HepG2 (cell line): ENCODE measurements around the gene TSHZ1. TPM values are rescaled to one million over a fixed set of nuclear protein-coding genes. Genes with fewer than 3 reads are reported as not detected.

Source experiments
- ATAC-seq: fragments of 200-7000 bp; cut with Tn5 transposase; 3 replicates; pipeline ENCODE4 v1.9.1; 2020; ENCODE audit warnings: mild to moderate bottlenecking, moderate library complexity
- BruUV-seq: library from RNA; stranded (reverse); fragments of 400-500 nt; replicated peaks from 2 replicates; lab custom pipeline; 2021; lab: Mats Ljungman, UMichigan
- CTCF ChIA-PET: fragments of 300-600 bp; formaldehyde crosslinking; extraction: SDS; loops from one replicate; lab custom pipeline; 2021; ENCODE audit warnings: low total read pairs, inconsistent platforms, low intra/inter-chr PET ratio; lab: Yijun Ruan, JAX
- POLR2A ChIA-PET: fragments of 350-600 bp; sonication (Branson Sonifier 250); formaldehyde crosslinking; loops from one replicate; lab custom pipeline; 2020; ENCODE audit warnings: antibody characterized with exemption, inconsistent platforms; lab: Yijun Ruan, JAX
- DNase-seq: peaks from one replicate; pipeline ENCODE4 v3.0.0-alpha.2; 2015; ENCODE audit warnings: low spot score
- FAIRE-seq: peaks from 3 replicates; lab custom pipeline; 2011; peaks lifted over from hg19 to GRCh38; lab: Jason Lieb, UNC
- H2AFZ ChIP-seq: one replicate; pipeline ENCODE4 v1.6.1; 2011; ENCODE audit warnings: low read length, inconsistent platforms
- H3K27ac ChIP-seq: fragments of 300-600 bp; 3 replicates; pipeline ENCODE4 v1.8.0; 2011; ENCODE audit warnings: mixed run types, mild to moderate bottlenecking, mixed read lengths, low read length, inconsistent platforms; ENCODE audit not compliant: insufficient read depth; ENCODE audit errors: extremely low read length
- H3K27me3 ChIP-seq, 2 experiments: fragments of 200-600 bp in 1 of 2; 2 replicates in 1 of 2; 3 replicates in 1 of 2; pipeline versions ENCODE4 v1.6.0 to v1.8.0; 2011; ENCODE audit warnings: low read length in 2 of 2, mild to moderate bottlenecking in 2 of 2, moderate library complexity in 2 of 2, inconsistent platforms in 1 of 2; ENCODE audit not compliant: insufficient read depth in 2 of 2, control insufficient read depth in 1 of 2
- H3K36me3 ChIP-seq, 2 experiments: fragments of 200-600 bp in 1 of 2; replicated peaks in 1 of 2; 2 replicates in 1 of 2; 3 replicates in 1 of 2; pipeline versions ENCODE4 v1.5.1 to v1.8.0; 2011; ENCODE audit warnings: low read length in 2 of 2, inconsistent platforms in 1 of 2; ENCODE audit not compliant: insufficient read depth in 2 of 2, control insufficient read depth in 1 of 2
- H3K4me1 ChIP-seq: 2 replicates; pipeline ENCODE4 v1.5.1; 2012; ENCODE audit warnings: low read length, inconsistent platforms; ENCODE audit not compliant: insufficient read depth
- H3K4me2 ChIP-seq: 2 replicates; pipeline ENCODE4 v1.6.0; 2011; ENCODE audit warnings: low read depth, low read length, inconsistent platforms
- H3K4me3 ChIP-seq, 3 experiments: fragments of 200-600 bp in 1 of 3; sonication (generic), shearing (Covaris generic) in 1 of 3; replicated peaks in 1 of 3; 2 replicates each; pipeline ENCODE4 v1.5.1; 2011 to 2016; ENCODE audit warnings: low read length in 3 of 3, inconsistent platforms in 2 of 3, low read depth in 2 of 3, mild to moderate bottlenecking in 2 of 3, control low read depth in 1 of 3, mixed read lengths in 1 of 3; ENCODE audit not compliant: insufficient read depth in 1 of 3
- H3K79me2 ChIP-seq: one replicate; pipeline ENCODE4 v1.6.1; 2011; ENCODE audit warnings: low read length, inconsistent platforms; ENCODE audit not compliant: insufficient read depth
- H3K9ac ChIP-seq: 2 replicates; pipeline ENCODE4 v1.6.0; 2011; ENCODE audit warnings: mild to moderate bottlenecking, low read depth, low read length, inconsistent platforms; ENCODE audit not compliant: insufficient read depth
- H3K9me3 ChIP-seq: 2 replicates; pipeline ENCODE4 v1.5.1; 2012; ENCODE audit warnings: mild to moderate bottlenecking, low read length
- H4K20me1 ChIP-seq: 2 replicates; pipeline ENCODE4 v1.6.0; 2011; ENCODE audit warnings: inconsistent platforms, mild to moderate bottlenecking, low read length, moderate library complexity; ENCODE audit not compliant: insufficient read depth
- CEBPB ChIP-seq: IDR thresholded peaks from 2 replicates; pipeline ENCODE4 v1.6.1; 2011; ENCODE audit warnings: low read depth, low read length, improper control_type of control experiment, borderline replicate concordance
- SNAPC2 ChIP-seq: sonication (generic); formaldehyde crosslinking; IDR thresholded peaks from 2 replicates; pipeline ENCODE4 v1.8.1; 2022; ENCODE audit warnings: mild to moderate bottlenecking, missing genetic modification reagents
- WGBS: methylation state at CpG from one replicate; pipeline ENCODE4 v1.1.6; 2017; ENCODE audit warnings: low lambda C conversion rate; 5-methylcytosine and 5-hydroxymethylcytosine counted together
- in situ Hi-C: cut with HindIII; loops from 2 replicates; pipeline ENCODE4 v1.10.0; 2017; ENCODE audit warnings: low pct_unique_long_range_greater_than_20kb; ENCODE audit not compliant: extremely low pct_ligation_motif_present
- intact Hi-C: fragments of 100-400 bp; cut with micrococcal nuclease; formaldehyde crosslinking; loops from one replicate; pipeline ENCODE4 v1.10.0; 2022; ENCODE audit not compliant: unreplicated experiment
- polyA plus RNA-seq, 8 experiments: library from polyadenylated mRNA; depleted of rRNA in 3 of 8; stranded (reverse) in 7 of 8; unstranded in 1 of 8; fragments of >200 nt; fragmentation: Illumina TruSeq in 4 of 8; extraction: Trizol in 4 of 8; gene quantifications; 2 replicates each; pipeline versions ENCODE4 v1.2.1 to v1.2.3, GENCODE V29; 2011 to 2016; ENCODE audit warnings: low read depth in 4 of 8, missing spikeins in 1 of 8, mixed read lengths in 1 of 8; ENCODE audit not compliant: insufficient read depth in 1 of 8
- total RNA-seq, 5 experiments: library from RNA; depleted of rRNA; stranded (reverse); fragments of >200 nt; fragmentation: Illumina TruSeq; extraction: Trizol; gene quantifications; 2 replicates each; pipeline ENCODE4 v1.2.3, GENCODE V29; 2016; ENCODE audit warnings: low read depth in 1 of 5

The TSHZ1 gene
- total and polyA plus RNA-seq, 2 of the 13 experiments (the other 11 are each of a cell fraction or from before 2014, with no cell fraction given) = 2.5 to 2.7 TPM

GRCh38 chr18:75338631-75339030, 128.0 kb downstream of the TSHZ1 start:
- Histone ChIP-seq H3K9me3 (no peaks in the 10 kb centered on the region), H2AFZ (no peak overlapping the region), H3K4me2 (no peak overlapping the region), H3K27me3 (peaks cover 0 to 4% of the 10 kb centered on the region in 2 experiments; a peak in 2 of 5 replicates), H3K79me2 (no peaks in the 10 kb centered on the region)
- POLR2A ChIA-PET = no interaction called here
- intact Hi-C loops = no loop called here
- TF ChIP-seq CEBPB = no peak
- no peak for TF ChIP-seq SNAPC2 (CRISPR knock-in tag)
- TF ChIP-seq, all 625 proteins: peak for 0
- no TSS peak for BruUV-seq
- Histone ChIP-seq H4K20me1 (no peaks in the 10 kb centered on the region), H3K27ac (no peak overlapping the region), H3K36me3 (no peaks in the 10 kb centered on the region), H3K9ac (no peak overlapping the region), H3K4me1 (no peaks in the 10 kb centered on the region), H3K4me3 (no peak overlapping the region)
- 60% methylated on average over 13 of the region's 13 CpGs for WGBS
- ATAC-seq (no peak), DNase-seq (no peak), FAIRE-seq (no peak)
- CTCF ChIA-PET = no interaction called here
- in situ Hi-C loops = no loop called here

Other genes with a start within 250 kb of the TSHZ1 start
- gene PTGR3, start 1.7 kb upstream of the TSHZ1 start, total RNA-seq (2016; rRNA removed; fragmentation: Illumina TruSeq; extraction: Trizol) = 11.5 and 13.3 TPM in 2 replicates
- 23.5 and 25.3 TPM in 2 replicates for gene PTGR3, start 1.7 kb upstream of the TSHZ1 start, polyA plus RNA-seq (2011; rRNA removed)
- not detected in 2 replicates for gene SMIM21, start 216.9 kb downstream of the TSHZ1 start, total RNA-seq (2016; rRNA removed; fragmentation: Illumina TruSeq; extraction: Trizol)
- gene SMIM21, start 216.9 kb downstream of the TSHZ1 start, polyA plus RNA-seq (2011; rRNA removed) = not detected in 2 replicates